ENCODE data around the gene CHMP6.

DNA sequence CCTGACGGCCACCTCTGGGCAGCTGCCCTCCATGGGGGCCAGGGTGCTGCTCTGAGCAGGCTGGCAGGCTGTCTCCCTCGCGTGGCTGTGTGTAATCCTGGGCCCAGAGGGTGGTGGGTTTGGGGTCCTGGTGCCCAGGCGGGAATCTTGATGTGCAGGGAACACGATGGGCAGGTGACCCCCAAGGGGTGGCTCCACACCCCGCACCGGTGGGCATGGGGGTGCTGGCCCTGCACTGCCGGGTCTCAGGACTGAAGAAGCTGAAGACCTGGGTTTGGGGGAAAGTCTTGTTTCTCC is 8.6 kb downstream of the CHMP6 start:
- TF ChIP-seq TAF1 (conservative IDR thresholded peaks at IDR 0.05), result no peak
- TF ChIP-seq, protein P1, sequence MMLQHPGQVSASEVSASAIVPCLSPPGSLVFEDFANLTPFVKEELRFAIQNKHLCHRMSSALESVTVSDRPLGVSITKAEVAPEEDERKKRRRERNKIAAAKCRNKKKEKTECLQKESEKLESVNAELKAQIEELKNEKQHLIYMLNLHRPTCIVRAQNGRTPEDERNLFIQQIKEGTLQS (IDR thresholded peaks at IDR 0.05), result no peak
- no peak for TF ChIP-seq RAD21 (IDR thresholded peaks at IDR 0.05)

Data from liver (tissue), 2 donors.